Activated T-cell treated with anti-CD3 and anti-CD28 coated beads, Interleukin-2, amount 50 U/mL, for 4 hours (primary cell): ENCODE results near the gene BID. TPM values are rescaled to one million over a fixed set of nuclear protein-coding genes. Genes with fewer than 3 reads are reported as not detected.

Experiments used
- total RNA-seq, 3 donors: library from RNA; stranded (reverse); gene quantifications; one replicate each; pipeline ENCODE4 v1.2.1, GENCODE V29; 2021

Gene BID
- total RNA-seq, 3 donors from 2014 or later: 30.3 to 39.5 (median 36.5) TPM

Other genes with a start within 250 kb of the BID start
- not detected for gene SLC25A18, start 211.0 kb downstream of the BID start, total RNA-seq
- gene ATP6V1E1, start 145.7 kb downstream of the BID start, total RNA-seq: 100 to 1,000 TPM in 2 of 3 donors, 10 to 100 TPM in 1; 96.9 to 116 (median 104) TPM
- gene BCL2L13, start 135.7 kb downstream of the BID start, total RNA-seq: 10 to 100 TPM; 32.3 to 37.8 (median 35.7) TPM